ENCODE data around the gene LHPP. TPM values are rescaled to one million over a fixed set of nuclear protein-coding genes. Genes with fewer than 3 reads are reported as not detected.
A peak's percentile ranks its signal among the peaks of the same experiment; 100 is the strongest.

LHPP gene
- total RNA-seq, 1 donor from 2014 or later, result 15.3 TPM

GRCh38 chr10:124448696-124449169 is 12.9 kb upstream of the LHPP start:
- peaks cover 69% of the 10 kb centered on the region for H3K27me3 Mint-ChIP-seq (ENCODE audit: low read depth)
- H3K36me3 Mint-ChIP-seq (ENCODE audit: low read depth), result no peaks in the 10 kb centered on the region
- H3K4me1 Mint-ChIP-seq (ENCODE audit: low read depth), result peaks cover 31% of the 10 kb centered on the region
- DNase-seq (ENCODE audit: low spot score), result no peak
- no peak overlapping the region for H3K27ac Mint-ChIP-seq (ENCODE audit: unreplicated experiment)
- no peaks in the 10 kb centered on the region for H3K9me3 Mint-ChIP-seq (ENCODE audit: low read depth)
- peak; percentile 15 for TF ChIP-seq CTCF (IDR thresholded peaks at IDR 0.05)
- H3K4me3 Mint-ChIP-seq (ENCODE audit: unreplicated experiment), result peak overlapping the region; percentile 50

DNA sequence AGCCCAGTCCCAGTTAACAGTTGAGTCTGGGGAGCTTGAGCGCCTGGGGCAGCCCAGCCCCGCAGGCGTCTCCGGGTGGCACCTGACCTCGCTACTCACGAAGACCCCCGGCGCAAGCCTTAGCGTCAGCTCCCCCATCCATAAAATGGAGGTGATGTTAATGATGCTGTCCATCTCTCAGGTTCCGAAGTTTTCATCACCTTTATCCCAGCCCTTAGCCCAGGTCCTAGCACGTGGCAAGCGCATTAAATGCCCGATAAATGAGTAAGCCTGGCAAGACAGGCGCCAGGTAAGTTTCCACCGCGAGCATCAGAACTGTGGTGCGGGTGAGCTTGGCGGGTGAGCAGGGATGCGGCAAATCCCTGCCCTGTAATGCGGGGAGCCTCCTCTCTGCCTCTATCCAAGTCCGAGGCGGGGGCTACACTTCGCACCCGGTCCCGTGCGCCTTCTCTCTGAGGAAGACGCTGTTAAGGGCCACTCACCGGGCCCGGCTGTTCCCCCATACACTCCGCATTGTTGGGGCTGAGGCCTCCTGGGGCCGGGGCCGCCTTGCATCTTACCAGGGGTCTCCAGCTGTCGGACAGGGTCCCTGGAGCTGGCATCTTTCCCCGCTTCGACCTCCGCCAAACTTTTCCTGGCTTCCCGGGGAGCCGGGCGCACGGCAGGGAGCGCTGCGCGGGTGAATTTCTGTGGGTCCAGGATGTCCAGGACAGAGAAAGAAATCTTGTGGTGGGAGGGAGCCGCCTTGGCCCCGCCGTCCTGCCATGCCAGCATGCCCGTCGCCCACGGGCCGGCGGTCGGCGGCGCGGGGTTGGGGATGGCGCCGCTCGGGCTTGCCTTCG is 12.2 kb upstream of the LHPP start:
- DNase-seq (ENCODE audit: low spot score), result peak; percentile 64
- peak overlapping the region; percentile 50 for H3K4me3 Mint-ChIP-seq (ENCODE audit: unreplicated experiment)
- no peaks in the 10 kb centered on the region for H3K9me3 Mint-ChIP-seq (ENCODE audit: low read depth)
- no peak overlapping the region for H3K27ac Mint-ChIP-seq (ENCODE audit: unreplicated experiment)
- no peak for TF ChIP-seq CTCF (IDR thresholded peaks at IDR 0.05)
- H3K4me1 Mint-ChIP-seq (ENCODE audit: low read depth), result peaks cover 31% of the 10 kb centered on the region
- H3K36me3 Mint-ChIP-seq (ENCODE audit: low read depth), result no peaks in the 10 kb centered on the region
- H3K27me3 Mint-ChIP-seq (ENCODE audit: low read depth), result peaks cover 70% of the 10 kb centered on the region

GRCh38 chr10:124450012-124450782 is 11.4 kb upstream of the LHPP start, which contains the start of gene NKX1-2:
Gene NKX1-2 (minus strand): TSS chr10:124450035. CDS start chr10:124449943, 92 bp downstream.
- Mint-ChIP-seq H3K27ac (ENCODE audit: unreplicated experiment) (no peak within 1 kb of the TSS), H3K36me3 (ENCODE audit: low read depth) (no peaks in the 10 kb centered on the region), H3K9me3 (ENCODE audit: low read depth) (no peaks in the 10 kb centered on the region), H3K4me1 (ENCODE audit: low read depth) (peaks cover 31% of the 10 kb centered on the region), H3K4me3 (ENCODE audit: unreplicated experiment) (peak within 1 kb of the TSS; percentile 64), H3K27me3 (ENCODE audit: low read depth) (peaks cover 72% of the 10 kb centered on the region)
- TF ChIP-seq CTCF (IDR thresholded peaks at IDR 0.05), result no peak
- peak; percentile 61 for DNase-seq (ENCODE audit: low spot score)

DNA sequence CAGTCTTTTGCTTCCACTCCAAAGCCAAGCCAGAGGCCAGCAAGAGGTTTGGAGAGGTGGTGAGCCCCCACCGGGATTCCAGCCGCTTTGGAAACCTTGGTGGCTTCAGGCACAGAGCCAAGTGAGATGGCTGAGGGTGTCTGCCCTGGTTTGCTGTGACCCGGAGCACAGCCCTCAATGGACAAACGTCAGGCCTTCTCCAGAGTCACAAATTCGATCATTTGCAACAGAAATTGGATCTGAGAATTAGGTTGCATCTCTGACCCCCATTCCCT is 10.9 kb upstream of the LHPP start:
- Mint-ChIP-seq H3K9me3 (ENCODE audit: low read depth) (no peaks in the 10 kb centered on the region), H3K4me3 (ENCODE audit: unreplicated experiment) (no peak overlapping the region), H3K27me3 (ENCODE audit: low read depth) (peaks cover 74% of the 10 kb centered on the region)

More for the DNA sequence above, 10.9 kb upstream of the LHPP start:
- peaks cover 31% of the 10 kb centered on the region for H3K4me1 Mint-ChIP-seq (ENCODE audit: low read depth)
- no peak overlapping the region for H3K27ac Mint-ChIP-seq (ENCODE audit: unreplicated experiment)
- no peak for DNase-seq (ENCODE audit: low spot score)
- no peak for TF ChIP-seq CTCF (IDR thresholded peaks at IDR 0.05)
- H3K36me3 Mint-ChIP-seq (ENCODE audit: low read depth), result no peaks in the 10 kb centered on the region
